ENCODE measurements around the gene UQCRFS1.
"Not testable (repeated sequence)": the region's sequence is repeated elsewhere in the genome, so short reads cannot be mapped to it uniquely, and the experiment has no call there.

Gene UQCRFS1

DNA sequence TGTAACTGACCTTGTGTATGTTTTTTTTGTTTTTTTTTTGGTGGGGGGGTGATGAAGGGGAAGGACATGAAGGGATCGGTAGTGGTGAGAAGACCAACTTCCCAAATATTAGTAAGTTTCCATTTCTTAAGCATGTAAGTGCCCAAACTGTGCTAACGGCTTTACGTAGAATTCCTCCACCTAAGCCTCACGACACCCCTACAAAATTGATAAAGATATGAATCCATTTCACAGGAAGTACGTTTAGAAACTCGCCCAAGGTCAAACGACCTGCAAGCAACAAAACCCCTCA is 649 bp downstream of the UQCRFS1 start:
- Histone ChIP-seq H4K91ac (ENCODE audit: low read length) (no peak overlapping the region), H3K36me3 (ENCODE audit: control insufficient read depth in 1 of 2, insufficient read depth in 2 of 2, low read depth in 1 of 2, low read length in 2 of 2) (peaks cover 0 to 4% of the 10 kb centered on the region in 2 experiments), H3K23ac (ENCODE audit: low read length in 2 of 2) (no peak overlapping the region), H3K18ac (ENCODE audit: low read depth in 1 of 2, low read length in 2 of 2) (peak overlapping the region in 1 of 2 experiments; percentile 19), H3K4me2 (ENCODE audit: low read length, poor library complexity, severe bottlenecking) (peak overlapping the region; percentile 79), H2BK5ac (ENCODE audit: low read depth, low read length, poor library complexity, severe bottlenecking) (peak overlapping the region; percentile 53), H3K14ac (ENCODE audit: low read length in 2 of 2) (no peak overlapping the region), H3K4ac (ENCODE audit: low read depth in 1 of 2, low read length in 2 of 2) (peak overlapping the region in 1 of 2 experiments; percentile 97), H2BK120ac (ENCODE audit: low read depth, low read length) (no peak overlapping the region), H3K4me3 (ENCODE audit: insufficient read depth in 1 of 2, low read depth in 1 of 2, low read length in 2 of 2) (peak overlapping the region; percentile 97 to 98), H3K9me3 (ENCODE audit: control insufficient read depth, low read length) (no peaks in the 10 kb centered on the region), H2AK5ac (ENCODE audit: low read length, severe bottlenecking) (peak overlapping the region; percentile 47), H3K27me3 (ENCODE audit: control insufficient read depth in 1 of 2, insufficient read depth in 1 of 2, low read length in 2 of 2) (peaks cover 0 to under 1% of the 10 kb centered on the region in 2 experiments), H4K8ac (ENCODE audit: low read length) (peak overlapping the region; percentile 84), H2BK12ac (ENCODE audit: low read length in 2 of 2) (no peak overlapping the region), H3K9ac (ENCODE audit: low read length) (peak overlapping the region; percentile 100), H3K4me1 (ENCODE audit: control insufficient read depth, insufficient read depth, low read depth, low read length) (no peaks in the 10 kb centered on the region), H3K27ac (ENCODE audit: low read length, poor library complexity, severe bottlenecking) (peak overlapping the region; percentile 21), H2AFZ (ENCODE audit: low read depth, low read length) (no peak overlapping the region), H3K79me1 (replicated peaks; ENCODE audit: low read length, poor library complexity, severe bottlenecking) (no peaks in the 10 kb centered on the region), H2BK15ac (ENCODE audit: low read depth, poor library complexity, severe bottlenecking) (no peak overlapping the region)
- DNase-seq = no peak
- 1% methylated on average over 6 of the region's 7 CpGs for WGBS

DNA sequence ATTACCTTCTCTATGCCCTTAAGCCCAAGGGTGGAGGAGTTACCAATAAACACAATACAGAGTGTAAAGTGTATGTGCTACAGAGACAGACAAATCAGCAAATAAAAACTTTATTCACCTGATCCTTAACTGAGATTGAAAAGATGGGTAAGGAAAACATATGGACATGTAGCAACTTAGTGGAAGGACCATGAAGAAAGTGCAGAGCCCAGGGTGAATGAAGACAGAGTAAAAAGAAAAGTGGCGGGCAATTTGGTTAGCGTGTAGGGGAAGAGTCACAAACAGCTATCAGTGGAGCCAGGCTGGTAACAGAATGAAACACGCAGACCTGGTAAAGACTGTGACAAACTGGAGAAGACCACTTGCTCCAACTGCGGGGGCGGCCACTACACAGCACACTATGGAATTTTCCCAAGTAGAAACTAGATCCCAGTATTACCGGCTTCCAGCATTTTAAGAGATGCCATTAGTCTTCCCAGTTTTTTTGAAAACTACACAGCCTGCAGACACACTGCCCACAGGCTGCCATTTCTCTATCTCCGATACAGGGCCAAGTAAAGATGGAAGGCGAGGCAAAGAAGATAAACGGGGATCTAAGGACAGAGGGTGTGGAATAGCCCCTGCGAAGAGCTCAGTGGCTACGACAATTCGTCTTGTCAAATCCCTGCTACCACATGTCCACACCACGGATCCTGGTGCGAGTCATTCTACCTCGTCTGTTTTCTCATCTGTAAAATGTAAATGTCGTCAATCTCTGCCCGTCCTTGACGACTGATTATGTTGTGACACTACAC is 1.2 kb downstream of the UQCRFS1 start:
- Histone ChIP-seq H3K79me1 (replicated peaks; ENCODE audit: low read length, poor library complexity, severe bottlenecking) (peaks cover 1% of the 10 kb centered on the region), H2BK5ac (ENCODE audit: low read depth, low read length, poor library complexity, severe bottlenecking) (no peak overlapping the region)
- 46% methylated on average over 14 of the region's 18 CpGs for WGBS

DNA sequence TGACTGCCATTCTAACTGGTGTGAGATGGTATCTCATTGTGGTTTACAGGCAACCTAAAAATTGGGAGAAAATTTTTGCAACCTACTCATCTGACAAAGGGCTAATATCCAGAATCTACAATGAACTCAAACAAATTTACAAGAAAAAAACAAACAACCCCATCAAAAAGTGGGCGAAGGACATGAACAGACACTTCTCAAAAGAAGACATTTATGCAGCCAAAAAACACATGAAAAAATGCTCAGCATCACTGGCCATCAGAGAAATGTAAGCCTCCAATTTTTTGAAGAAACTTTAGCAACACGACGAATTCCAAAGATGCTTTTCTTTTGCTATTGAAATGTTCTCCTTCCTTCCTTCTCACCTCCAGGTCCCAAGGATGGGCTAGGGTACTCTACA is 1.9 kb downstream of the UQCRFS1 start:
- not testable (repeated sequence) for H3K4me1 ChIP-seq (ENCODE audit: control insufficient read depth, insufficient read depth, low read depth, low read length); H3K9me3 ChIP-seq (ENCODE audit: control insufficient read depth, low read length); H2BK120ac ChIP-seq (ENCODE audit: low read depth, low read length); H3K4me2 ChIP-seq (ENCODE audit: low read length, poor library complexity, severe bottlenecking); DNase-seq; H2BK5ac ChIP-seq (ENCODE audit: low read depth, low read length, poor library complexity, severe bottlenecking); H4K8ac ChIP-seq (ENCODE audit: low read length); H3K23ac ChIP-seq (ENCODE audit: low read length in 2 of 2); H3K27ac ChIP-seq (ENCODE audit: low read length, poor library complexity, severe bottlenecking); H3K9ac ChIP-seq (ENCODE audit: low read length); H2BK12ac ChIP-seq (ENCODE audit: low read length in 2 of 2); H2AFZ ChIP-seq (ENCODE audit: low read depth, low read length); H3K18ac ChIP-seq (ENCODE audit: low read depth in 1 of 2, low read length in 2 of 2); H2AK5ac ChIP-seq (ENCODE audit: low read length, severe bottlenecking); H3K79me1 ChIP-seq (replicated peaks; ENCODE audit: low read length, poor library complexity, severe bottlenecking); H3K27me3 ChIP-seq (ENCODE audit: control insufficient read depth in 1 of 2, insufficient read depth in 1 of 2, low read length in 2 of 2); H2BK15ac ChIP-seq (ENCODE audit: low read depth, poor library complexity, severe bottlenecking); H3K4ac ChIP-seq (ENCODE audit: low read depth in 1 of 2, low read length in 2 of 2); H4K91ac ChIP-seq (ENCODE audit: low read length); H3K14ac ChIP-seq (ENCODE audit: low read length in 2 of 2)
- Histone ChIP-seq H3K4me3 (ENCODE audit: insufficient read depth in 1 of 2, low read depth in 1 of 2, low read length in 2 of 2) (peak overlapping the region in 1 of 2 experiments; percentile 98), H3K36me3 (ENCODE audit: control insufficient read depth in 1 of 2, insufficient read depth in 2 of 2, low read depth in 1 of 2, low read length in 2 of 2) (peaks cover 3 to 16% of the 10 kb centered on the region in 2 experiments)
- 97% methylated on average over 2 of the region's 3 CpGs for whole genome bisulfite sequencing

More for the DNA sequence above, 1.2 kb downstream of the UQCRFS1 start:
- Histone ChIP-seq H2BK120ac (ENCODE audit: low read depth, low read length) (no peak overlapping the region), H3K4me3 (ENCODE audit: insufficient read depth in 1 of 2, low read depth in 1 of 2, low read length in 2 of 2) (peak overlapping the region; percentile 40 to 98), H2AK5ac (ENCODE audit: low read length, severe bottlenecking) (no peak overlapping the region), H3K18ac (ENCODE audit: low read depth in 1 of 2, low read length in 2 of 2) (peak overlapping the region in 1 of 2 experiments; percentile 19), H4K91ac (ENCODE audit: low read length) (no peak overlapping the region), H3K23ac (ENCODE audit: low read length in 2 of 2) (no peak overlapping the region), H3K36me3 (ENCODE audit: control insufficient read depth in 1 of 2, insufficient read depth in 2 of 2, low read depth in 1 of 2, low read length in 2 of 2) (peaks cover 0 to 9% of the 10 kb centered on the region in 2 experiments), H4K8ac (ENCODE audit: low read length) (no peak overlapping the region), H2AFZ (ENCODE audit: low read depth, low read length) (no peak overlapping the region), H3K27ac (ENCODE audit: low read length, poor library complexity, severe bottlenecking) (no peak overlapping the region), H3K4ac (ENCODE audit: low read depth in 1 of 2, low read length in 2 of 2) (peak overlapping the region in 1 of 2 experiments; percentile 77), H3K4me1 (ENCODE audit: control insufficient read depth, insufficient read depth, low read depth, low read length) (no peaks in the 10 kb centered on the region), H2BK15ac (ENCODE audit: low read depth, poor library complexity, severe bottlenecking) (no peak overlapping the region), H3K9me3 (ENCODE audit: control insufficient read depth, low read length) (no peaks in the 10 kb centered on the region), H3K27me3 (ENCODE audit: control insufficient read depth in 1 of 2, insufficient read depth in 1 of 2, low read length in 2 of 2) (no peaks in the 10 kb centered on the region), H3K4me2 (ENCODE audit: low read length, poor library complexity, severe bottlenecking) (peak overlapping the region; percentile 79), H3K9ac (ENCODE audit: low read length) (peak overlapping the region; percentile 100), H3K14ac (ENCODE audit: low read length in 2 of 2) (peak overlapping the region in 1 of 2 experiments; percentile 13), H2BK12ac (ENCODE audit: low read length in 2 of 2) (no peak overlapping the region)
- peak; percentile 53 for DNase-seq

DNA sequence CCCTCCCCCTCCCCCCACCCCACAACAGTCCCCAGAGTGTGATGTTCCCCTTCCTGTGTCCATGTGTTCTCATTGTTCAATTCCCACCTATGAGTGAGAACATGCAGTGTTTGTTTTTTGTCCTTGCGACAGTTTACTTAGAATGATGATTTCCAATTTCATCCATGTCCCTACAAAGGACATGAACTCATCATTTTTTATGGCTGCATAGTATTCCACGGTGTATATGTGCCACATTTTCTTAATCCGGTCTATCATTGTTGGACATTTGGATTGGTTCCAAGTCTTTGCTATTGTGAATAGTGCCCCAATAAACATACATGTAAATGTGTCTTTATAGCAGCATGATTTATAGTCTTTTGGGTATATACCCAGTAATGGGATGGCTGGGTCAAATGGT is 2.4 kb downstream of the UQCRFS1 start:
- H2AK5ac ChIP-seq (ENCODE audit: low read length, severe bottlenecking); H3K9me3 ChIP-seq (ENCODE audit: control insufficient read depth, low read length); H3K9ac ChIP-seq (ENCODE audit: low read length); H4K8ac ChIP-seq (ENCODE audit: low read length); H3K4me2 ChIP-seq (ENCODE audit: low read length, poor library complexity, severe bottlenecking); H2BK5ac ChIP-seq (ENCODE audit: low read depth, low read length, poor library complexity, severe bottlenecking); H3K18ac ChIP-seq (ENCODE audit: low read depth in 1 of 2, low read length in 2 of 2); H3K4me1 ChIP-seq (ENCODE audit: control insufficient read depth, insufficient read depth, low read depth, low read length); H3K79me1 ChIP-seq (replicated peaks; ENCODE audit: low read length, poor library complexity, severe bottlenecking); H3K4me3 ChIP-seq (ENCODE audit: insufficient read depth in 1 of 2, low read depth in 1 of 2, low read length in 2 of 2); H2BK120ac ChIP-seq (ENCODE audit: low read depth, low read length); H2AFZ ChIP-seq (ENCODE audit: low read depth, low read length); H2BK12ac ChIP-seq (ENCODE audit: low read length in 2 of 2); H2BK15ac ChIP-seq (ENCODE audit: low read depth, poor library complexity, severe bottlenecking); H3K4ac ChIP-seq (ENCODE audit: low read depth in 1 of 2, low read length in 2 of 2); H3K14ac ChIP-seq (ENCODE audit: low read length in 2 of 2); H3K27me3 ChIP-seq (ENCODE audit: control insufficient read depth in 1 of 2, insufficient read depth in 1 of 2, low read length in 2 of 2); H3K27ac ChIP-seq (ENCODE audit: low read length, poor library complexity, severe bottlenecking); H3K23ac ChIP-seq (ENCODE audit: low read length in 2 of 2); DNase-seq; H4K91ac ChIP-seq (ENCODE audit: low read length): not testable (repeated sequence)
- WGBS = no CpG with 5 or more reads among the region's 3 CpGs
- H3K36me3 ChIP-seq (ENCODE audit: control insufficient read depth in 1 of 2, insufficient read depth in 2 of 2, low read depth in 1 of 2, low read length in 2 of 2) = peaks cover 3 to 22% of the 10 kb centered on the region in 2 experiments
